GM18507 (cell line): ENCODE results near the gene WDFY3.
"Not testable (repeated sequence)": the region's sequence is repeated elsewhere in the genome, so short reads cannot be mapped to it uniquely, and the experiment has no call there.

Experiments
- DNase-seq: peaks from one replicate; pipeline ENCODE4 v3.0.0; 2011; ENCODE audit warnings: low read depth; ENCODE audit not compliant: insufficient read length; ENCODE audit errors: extremely low spot score
- FAIRE-seq: peaks from 2 replicates; lab custom pipeline; 2011; peaks lifted over from hg19 to GRCh38; lab: Jason Lieb, UNC

WDFY3 gene

GRCh38 chr4:84875636-84876371 lies 90.7 kb downstream of the WDFY3 start:
- FAIRE-seq = no peak
- DNase-seq = no peak

GRCh38 chr4:84874619-84875018 lies 91.9 kb downstream of the WDFY3 start:
- no peak for FAIRE-seq
- DNase-seq = no peak

GRCh38 chr4:84870398-84871163 lies 95.9 kb downstream of the WDFY3 start:
- no peak for FAIRE-seq
- DNase-seq = no peak

- FAIRE-seq (no peak), DNase-seq (no peak)
These were observed 100.2 kb downstream of the WDFY3 start for GRCh38 chr4:84866295-84866694.

- FAIRE-seq = no peak
- DNase-seq = no peak
These were observed 100.9 kb downstream of the WDFY3 start for GRCh38 chr4:84865600-84865999.

GRCh38 chr4:84862064-84862463 lies 104.4 kb downstream of the WDFY3 start:
- FAIRE-seq (no peak), DNase-seq (no peak)

- DNase-seq (no peak), FAIRE-seq (no peak)
These were observed 109.2 kb downstream of the WDFY3 start for GRCh38 chr4:84857296-84857695.

GRCh38 chr4:84856468-84857049 lies 109.9 kb downstream of the WDFY3 start:
- FAIRE-seq = no peak
- no peak for DNase-seq

GRCh38 chr4:84855774-84856173 lies 110.7 kb downstream of the WDFY3 start:
- FAIRE-seq = no peak
- no peak for DNase-seq

- no peak for DNase-seq
- FAIRE-seq = no peak
These were observed 114.4 kb downstream of the WDFY3 start for GRCh38 chr4:84852081-84852480.

GRCh38 chr4:84849051-84849640 lies 117.3 kb downstream of the WDFY3 start:
- DNase-seq (no peak), FAIRE-seq (no peak)

- no peak for DNase-seq
- no peak for FAIRE-seq
These were observed 118.1 kb downstream of the WDFY3 start for GRCh38 chr4:84848432-84848831.

- FAIRE-seq (no peak), DNase-seq (no peak)
These were observed 118.5 kb downstream of the WDFY3 start for GRCh38 chr4:84847978-84848377.

GRCh38 chr4:84846985-84847384 lies 119.5 kb downstream of the WDFY3 start:
- no peak for DNase-seq
- no peak for FAIRE-seq

- DNase-seq (no peak), FAIRE-seq (no peak)
These were observed 125.1 kb downstream of the WDFY3 start for GRCh38 chr4:84841435-84841834.

- FAIRE-seq (no peak), DNase-seq (no peak)
These were observed 128.7 kb downstream of the WDFY3 start for GRCh38 chr4:84837751-84838150.

- FAIRE-seq, DNase-seq: not testable (repeated sequence)
These were observed 136.9 kb downstream of the WDFY3 start for GRCh38 chr4:84829633-84830032.

- FAIRE-seq (no peak), DNase-seq (no peak)
These were observed 139.8 kb downstream of the WDFY3 start for GRCh38 chr4:84826681-84827080.

GRCh38 chr4:84825701-84826341 lies 140.7 kb downstream of the WDFY3 start:
- DNase-seq = no peak
- FAIRE-seq = no peak

GRCh38 chr4:84821064-84821463 lies 145.4 kb downstream of the WDFY3 start:
- FAIRE-seq = no peak

More at GRCh38 chr4:84821064-84821463, 145.4 kb downstream of the WDFY3 start:
- no peak for DNase-seq
